HG03039 (cell line): ENCODE results near the gene AKAP13.

Experiments used
- ATAC-seq: cut with Tn5 transposase; IDR thresholded peaks from one replicate; pipeline ENCODE4 v1.9.1; 2021; ENCODE audit warnings: mild to moderate bottlenecking, moderate library complexity; ENCODE audit not compliant: unreplicated experiment

AKAP13 gene

DNA sequence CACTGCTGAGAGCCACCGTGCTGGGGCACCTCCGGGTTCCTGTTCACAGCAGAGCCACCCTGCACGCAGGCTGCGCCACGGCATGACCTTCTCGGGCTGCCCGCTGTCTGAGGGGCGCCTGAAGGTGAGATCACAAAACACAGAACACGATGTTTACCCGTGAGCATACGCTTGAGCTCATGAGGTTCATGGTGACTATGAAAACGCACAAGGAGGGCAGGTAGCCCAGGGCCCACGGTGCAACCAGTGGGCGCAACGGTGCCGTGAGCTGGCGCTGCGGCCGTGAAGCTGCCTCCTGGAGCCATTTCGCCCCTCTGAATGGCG lies 378.2 kb downstream of the AKAP13 start:
- no peak for ATAC-seq

DNA sequence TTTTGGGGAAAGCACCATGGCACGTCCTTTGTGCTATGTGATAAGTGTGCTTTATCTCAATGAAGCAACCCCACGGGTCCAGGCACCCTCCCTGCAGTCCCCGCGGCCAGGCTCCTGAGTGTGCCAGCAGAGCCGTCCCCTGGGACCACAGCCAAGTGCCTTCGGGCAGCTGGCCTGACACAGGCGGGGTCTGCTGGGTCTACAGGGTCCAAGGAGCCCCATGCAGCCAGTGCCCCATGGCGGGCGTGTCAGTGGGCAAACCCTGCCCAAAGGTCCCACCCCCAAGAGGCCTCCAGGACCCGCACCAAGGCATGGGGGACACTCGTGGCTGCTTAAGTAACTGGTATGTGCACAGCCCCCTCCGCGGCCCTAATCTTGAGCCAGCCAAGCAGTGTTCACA lies 379.0 kb downstream of the AKAP13 start:
- ATAC-seq = no peak

DNA sequence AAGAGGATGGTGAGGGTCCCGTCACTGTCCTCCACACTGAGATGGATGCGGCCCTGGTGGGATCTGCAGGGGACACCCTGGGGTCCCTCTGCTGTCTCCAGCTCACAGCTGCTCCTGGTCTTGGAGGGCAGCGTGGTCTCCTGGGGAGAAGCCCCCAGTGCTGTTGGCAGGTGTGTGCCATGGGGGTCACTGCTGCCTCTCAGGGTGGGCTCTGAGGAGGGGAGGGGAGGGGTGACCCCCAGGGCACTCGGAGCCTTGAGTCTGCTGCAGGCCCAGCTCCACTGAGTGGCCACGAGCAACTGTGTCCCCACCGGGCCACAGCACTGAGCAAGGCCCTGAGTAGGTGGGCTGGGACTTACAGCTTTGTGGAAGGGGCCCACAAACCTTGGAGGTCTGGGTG lies 379.6 kb downstream of the AKAP13 start:
- no peak for ATAC-seq

DNA sequence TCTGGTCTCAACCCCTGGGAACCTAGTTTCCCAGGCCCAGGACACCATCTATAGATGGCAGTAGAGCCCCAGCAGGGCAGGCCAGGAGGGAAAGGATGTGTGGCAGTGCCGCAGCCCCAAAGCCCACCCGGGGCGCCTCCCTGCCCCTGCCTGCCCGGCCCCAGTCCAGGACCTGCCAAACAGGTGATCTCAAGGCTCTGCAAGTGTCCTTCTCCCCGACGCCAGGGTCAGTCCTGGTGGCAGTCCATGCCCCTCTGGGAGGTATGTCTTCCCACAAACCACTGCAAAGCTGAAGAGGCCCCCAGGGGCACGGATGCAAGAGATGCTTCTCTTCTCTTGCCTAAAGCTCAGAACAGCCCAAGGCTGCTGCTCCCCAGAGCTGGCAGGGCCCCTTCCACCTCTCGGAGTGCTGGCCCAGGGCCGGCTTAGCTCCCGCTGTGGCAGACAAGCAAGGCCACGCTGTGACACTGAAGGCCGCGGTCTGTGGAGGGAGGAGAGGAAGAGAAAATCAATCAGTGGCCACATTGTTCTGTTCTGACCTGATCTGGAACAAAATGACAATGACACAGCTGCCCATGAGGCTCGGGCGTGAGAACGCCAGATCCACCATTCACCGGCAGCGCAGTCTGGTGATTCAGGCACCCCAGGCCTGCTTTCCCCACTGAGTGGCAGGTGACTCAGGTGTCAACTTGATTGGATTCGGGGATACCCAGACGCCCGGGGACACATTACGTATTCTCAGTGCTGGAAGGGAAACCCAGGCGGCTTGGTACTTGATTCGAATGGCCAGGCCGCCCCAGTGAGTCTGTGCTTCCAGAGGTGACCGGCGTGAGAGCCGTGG lies 380.3 kb downstream of the AKAP13 start:
- no peak for ATAC-seq

DNA sequence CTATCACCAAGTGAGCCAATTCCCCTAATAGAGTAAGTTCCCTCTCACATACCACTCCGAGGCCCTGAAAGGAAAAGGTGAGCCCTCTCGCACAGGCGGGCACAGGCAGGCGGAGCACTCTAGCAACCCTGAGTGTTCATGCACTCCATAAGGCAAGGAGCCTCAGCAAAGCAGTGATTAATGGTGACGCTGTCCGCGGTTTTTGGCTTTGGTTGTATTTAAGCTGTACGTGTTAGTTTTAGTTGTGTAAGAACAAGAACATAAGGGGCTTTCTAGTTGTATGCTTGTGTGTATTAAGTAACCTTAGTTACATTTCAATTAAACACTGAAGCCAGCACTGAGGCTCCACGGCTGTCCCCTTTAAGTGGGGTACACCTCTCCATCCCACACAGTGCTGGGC lies 381.2 kb downstream of the AKAP13 start:
- no peak for ATAC-seq

DNA sequence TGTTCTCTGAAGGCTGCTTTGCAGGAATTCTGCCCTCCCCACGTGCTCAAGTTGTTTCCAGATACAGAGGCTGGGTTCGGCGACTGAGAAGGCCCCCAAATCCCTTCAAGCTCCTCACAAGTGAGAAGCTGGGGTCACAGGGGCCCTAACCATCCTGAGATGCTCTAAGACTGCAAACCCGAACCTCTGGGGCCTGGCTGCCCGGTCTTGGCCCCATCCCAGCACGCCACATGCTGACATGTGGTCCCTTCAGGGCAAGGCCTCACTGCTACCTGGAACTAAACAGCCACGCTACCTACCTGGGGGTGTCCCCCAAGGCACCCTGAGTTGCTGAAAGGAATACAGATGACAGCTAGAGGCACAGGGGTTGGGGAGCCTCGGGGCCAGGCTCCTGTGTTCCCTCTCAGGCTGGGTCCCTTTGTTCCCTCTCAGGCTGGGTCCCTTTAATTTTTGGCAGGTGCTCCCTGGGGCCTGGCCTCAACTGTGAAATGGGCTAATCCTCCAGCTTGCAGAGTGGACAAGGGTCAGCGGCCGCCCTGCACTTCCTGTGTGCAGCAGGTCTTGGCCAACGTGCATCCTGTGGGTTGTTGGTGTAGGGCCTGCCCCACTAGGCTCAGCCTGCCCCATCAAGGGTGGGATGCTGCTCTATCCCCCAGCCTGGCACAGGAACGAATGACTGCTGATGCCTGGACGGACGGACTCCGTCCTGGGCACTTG lies 381.8 kb downstream of the AKAP13 start:
- ATAC-seq = no peak

DNA sequence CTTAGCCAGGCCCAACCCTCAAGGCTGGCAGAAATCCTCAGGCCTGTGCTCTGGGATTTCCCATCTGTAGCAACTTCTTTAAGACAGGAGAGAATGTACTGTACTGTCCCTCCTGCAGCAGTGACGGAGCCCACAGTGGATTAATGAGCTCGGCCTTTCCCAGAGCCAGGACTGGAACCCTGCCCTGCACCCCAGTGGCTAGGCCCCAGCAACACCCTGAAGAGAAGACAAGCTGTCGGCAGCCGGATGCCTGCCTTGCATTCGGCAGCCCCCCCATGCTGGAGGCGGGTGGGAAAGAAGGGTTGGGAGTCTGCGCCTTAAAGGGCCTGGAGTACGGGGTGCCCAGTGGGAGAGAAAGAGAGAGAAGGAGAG lies 382.3 kb downstream of the AKAP13 start:
- no peak for ATAC-seq

DNA sequence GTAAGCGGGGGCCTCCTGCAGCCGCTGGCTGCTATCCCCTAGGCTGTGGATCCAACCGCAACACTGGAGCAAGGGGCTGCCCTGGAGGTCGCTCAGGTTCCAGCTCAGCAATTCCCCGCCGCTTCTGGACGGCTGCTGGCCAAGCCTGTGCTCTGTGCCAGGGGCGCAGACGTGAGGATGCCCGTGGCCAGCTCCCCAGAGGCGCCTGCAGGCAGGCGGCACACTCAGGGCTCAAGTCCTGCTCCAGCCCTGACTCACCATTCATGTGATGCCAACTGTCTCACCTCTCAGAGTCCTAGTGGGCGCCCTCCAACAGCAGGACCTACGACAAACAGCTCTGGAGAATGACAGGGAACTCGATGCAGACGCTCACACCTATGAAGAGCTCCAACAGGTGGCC lies 382.8 kb downstream of the AKAP13 start:
- ATAC-seq = no peak

DNA sequence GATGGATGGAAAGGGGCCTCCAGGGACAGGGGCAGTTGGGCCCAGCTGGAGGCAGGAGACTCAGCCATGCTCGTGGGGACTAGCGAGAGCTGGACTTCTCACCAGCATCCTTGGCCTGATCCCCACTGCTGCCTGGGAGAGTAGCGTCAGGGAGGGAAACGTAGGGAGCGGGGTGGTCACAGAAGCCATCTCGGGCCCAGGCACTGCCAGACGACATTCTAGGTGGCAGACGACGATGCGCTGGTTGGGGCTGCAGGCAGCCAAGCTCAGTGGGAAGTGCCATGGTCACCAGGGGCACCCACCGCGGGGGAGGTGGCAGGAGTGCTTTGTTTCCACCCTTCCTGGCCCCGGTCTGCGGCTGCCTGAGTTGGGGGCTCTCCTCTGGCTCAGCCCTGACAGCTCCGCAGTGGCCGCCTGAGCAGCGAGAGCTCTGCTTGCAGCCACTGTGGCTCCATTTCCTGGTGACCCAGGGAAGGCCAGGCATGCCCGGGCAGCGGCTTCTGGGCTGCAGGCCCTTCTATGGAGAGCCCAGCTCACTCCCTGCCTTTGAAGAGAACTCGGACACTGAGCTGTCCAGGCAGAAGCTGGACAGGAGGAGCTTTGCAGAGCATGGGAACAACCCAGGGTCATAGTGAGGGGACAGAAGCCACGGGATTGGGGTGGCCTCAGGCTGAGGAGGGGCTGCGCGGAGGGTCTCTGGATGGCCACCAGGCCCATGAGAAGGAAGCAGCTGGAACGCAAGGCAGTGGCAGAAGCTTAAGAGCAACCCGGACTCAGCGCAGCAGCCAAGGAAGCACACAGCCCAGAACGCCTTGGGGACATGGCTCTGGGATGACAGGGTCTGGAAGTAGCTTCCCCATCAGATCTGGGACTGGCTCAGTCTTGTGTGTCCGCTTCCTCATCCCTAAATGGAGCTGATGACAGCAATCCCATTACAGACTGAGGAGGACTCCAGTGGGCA lies 383.6 kb downstream of the AKAP13 start:
- no peak for ATAC-seq

DNA sequence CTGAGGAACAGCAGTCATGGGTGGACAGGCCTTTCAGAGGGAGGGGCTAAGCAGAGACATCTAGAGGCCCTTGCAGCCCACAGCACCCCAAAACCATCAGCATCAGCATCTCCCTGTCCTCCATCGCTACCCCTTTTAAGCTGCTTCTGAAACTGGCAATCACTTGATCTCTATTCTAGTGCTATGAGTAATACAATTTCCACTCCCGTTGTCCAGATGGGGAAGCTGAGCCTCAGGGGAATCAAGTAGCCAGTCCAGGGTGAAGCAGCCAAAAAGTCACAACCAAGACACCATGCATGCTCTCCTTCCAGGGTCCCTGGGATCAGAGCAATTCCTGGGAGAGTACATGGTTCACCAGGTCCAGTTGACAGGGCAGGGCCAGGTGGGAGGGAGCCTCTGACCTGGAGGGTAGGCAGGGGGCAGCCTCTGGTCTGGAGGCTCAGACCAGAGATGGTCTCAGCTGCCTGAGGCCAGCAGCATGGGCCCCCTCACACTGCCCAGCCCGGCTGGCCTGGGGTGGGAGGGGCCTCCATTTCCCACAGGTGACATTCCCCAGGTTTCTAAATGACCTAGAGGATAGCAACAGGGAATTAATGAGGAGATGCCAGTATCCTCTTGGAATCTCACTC lies 384.4 kb downstream of the AKAP13 start:
- no peak for ATAC-seq

DNA sequence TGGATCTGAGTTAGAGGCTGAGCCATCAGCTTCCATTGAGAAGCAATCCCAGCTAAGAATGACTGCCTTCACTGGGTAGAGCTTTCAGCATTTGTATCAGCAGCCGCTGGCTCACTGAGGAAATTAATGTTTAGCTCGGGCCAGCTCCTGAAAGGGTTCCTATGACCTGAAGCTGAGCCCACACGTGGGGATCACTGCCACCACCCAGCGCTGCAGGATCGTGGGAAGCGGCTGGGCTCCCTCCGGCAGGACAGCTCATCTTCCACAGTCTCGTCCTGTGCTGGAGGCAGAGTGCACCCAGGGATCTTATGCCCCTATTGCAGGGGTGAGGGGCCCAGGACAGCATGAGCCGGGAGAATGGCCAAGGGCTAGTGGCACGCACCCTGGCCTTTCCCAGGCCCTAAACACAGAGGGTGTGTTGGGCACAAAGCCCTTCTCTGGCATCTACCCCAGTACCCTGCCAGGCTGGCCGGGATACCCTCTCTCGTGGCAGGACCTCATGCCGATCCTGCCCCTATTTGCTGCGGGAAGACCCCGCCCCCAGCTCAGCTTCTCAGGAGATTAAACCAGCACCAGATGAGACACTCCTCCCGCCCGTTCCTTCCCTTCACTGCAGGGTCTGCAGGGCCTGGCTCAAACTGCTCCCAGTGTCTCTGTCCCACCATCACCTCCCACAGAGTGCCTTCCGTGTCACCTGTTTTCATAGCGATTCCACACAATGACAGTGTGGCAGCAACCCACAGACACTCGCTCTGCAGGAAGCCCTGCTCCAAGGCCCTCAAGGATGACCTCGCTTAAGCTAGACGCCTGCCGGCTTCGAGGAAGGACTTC lies 385.8 kb downstream of the AKAP13 start:
- ATAC-seq = no peak

DNA sequence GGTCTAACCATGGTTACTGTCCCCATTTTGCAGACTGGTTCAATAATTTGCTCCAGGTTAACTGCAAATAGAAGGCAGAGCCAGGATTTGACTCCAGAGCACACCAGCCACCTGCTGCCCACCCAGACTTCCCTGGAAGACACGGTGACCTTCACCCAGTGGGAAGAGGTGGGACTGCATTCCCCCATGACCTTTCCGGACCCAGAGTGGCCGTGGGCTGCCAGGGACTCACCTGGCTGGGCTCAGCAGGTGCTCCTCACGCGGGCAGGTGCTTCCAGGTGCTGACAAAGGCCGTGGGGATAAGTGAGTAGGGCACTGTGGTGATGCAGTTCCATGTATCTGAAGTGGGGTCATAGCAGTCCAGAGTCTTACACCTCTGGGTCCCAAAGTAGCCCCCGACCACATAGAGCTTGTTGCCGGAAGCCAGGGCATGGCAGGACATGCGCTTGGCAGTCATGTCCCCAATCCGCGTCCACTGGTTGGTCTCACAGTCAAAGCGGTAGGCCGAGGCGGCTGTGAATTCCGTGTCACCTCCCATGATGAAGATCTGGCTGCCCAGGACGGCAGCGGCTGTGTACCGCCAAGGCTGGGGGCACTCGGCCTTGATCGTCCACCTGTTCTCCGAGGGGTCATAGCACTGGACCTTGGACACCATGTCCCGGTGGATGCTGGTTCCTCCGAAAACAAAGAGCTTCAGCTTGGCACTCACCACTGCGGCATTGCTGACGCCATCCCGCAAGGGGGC lies 387.6 kb downstream of the AKAP13 start:
- ATAC-seq = no peak

DNA sequence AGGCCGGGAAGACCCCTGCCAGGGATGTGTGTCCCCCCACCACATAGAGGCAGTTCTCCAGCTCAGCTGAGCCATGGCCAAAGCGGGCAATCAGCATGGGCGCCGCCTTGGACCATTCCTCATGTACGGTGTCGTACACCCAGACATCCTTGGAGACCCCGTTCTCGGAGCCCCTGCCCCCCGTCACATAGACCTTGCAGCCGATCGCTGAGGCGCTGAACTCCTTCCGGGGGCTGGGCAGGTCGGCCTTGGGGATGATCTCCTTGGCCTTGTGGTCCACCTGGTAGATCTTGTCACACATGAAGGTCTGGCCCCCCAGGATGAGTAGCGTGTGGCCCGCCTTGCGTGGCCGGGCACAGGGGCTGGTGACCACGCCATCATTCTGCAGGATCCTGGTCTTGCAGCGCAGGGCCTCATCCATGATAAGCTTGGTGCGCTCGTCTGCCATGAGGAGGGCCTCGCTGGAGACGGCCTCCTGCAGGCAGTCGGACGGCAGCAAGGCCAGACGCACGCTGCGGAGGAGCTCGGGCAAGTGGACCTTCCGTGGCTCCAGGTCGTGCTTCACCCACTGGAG lies 388.3 kb downstream of the AKAP13 start:
- ATAC-seq = no peak

DNA sequence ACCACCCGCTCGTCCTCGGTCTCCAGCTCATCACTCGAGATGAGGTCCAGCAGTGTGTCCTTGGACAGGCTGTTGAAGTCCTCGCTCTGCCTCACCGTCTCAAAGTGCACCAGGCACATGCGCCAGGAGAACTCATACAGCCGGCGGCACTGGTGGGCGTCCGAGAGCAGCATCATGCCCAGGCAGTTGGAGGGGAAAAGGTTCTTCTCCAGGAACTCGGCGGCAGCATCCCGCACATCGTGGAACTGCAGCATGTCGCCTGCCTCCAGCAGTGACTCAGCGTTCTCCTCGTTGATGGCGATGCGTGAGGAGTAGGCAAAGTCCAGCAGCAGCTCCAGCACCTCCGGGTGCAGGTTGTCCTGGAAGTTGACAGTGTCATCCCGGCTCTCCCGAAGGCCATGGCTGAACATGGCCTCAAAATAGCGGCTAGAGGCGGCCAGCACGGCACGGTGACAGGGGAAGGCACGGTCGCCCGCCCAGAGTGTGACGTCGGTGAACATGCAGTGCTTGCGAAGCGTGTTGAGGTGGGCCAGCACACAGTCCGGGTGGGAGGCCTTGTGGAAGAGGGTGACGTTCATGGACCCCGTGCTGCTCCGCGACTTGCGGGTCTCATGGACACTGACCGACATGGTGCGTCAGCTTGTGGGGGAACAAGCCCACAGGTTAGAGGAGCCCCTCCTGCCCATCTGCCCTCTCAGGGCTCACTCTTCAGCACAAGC lies 388.9 kb downstream of the AKAP13 start:
- no peak for ATAC-seq

DNA sequence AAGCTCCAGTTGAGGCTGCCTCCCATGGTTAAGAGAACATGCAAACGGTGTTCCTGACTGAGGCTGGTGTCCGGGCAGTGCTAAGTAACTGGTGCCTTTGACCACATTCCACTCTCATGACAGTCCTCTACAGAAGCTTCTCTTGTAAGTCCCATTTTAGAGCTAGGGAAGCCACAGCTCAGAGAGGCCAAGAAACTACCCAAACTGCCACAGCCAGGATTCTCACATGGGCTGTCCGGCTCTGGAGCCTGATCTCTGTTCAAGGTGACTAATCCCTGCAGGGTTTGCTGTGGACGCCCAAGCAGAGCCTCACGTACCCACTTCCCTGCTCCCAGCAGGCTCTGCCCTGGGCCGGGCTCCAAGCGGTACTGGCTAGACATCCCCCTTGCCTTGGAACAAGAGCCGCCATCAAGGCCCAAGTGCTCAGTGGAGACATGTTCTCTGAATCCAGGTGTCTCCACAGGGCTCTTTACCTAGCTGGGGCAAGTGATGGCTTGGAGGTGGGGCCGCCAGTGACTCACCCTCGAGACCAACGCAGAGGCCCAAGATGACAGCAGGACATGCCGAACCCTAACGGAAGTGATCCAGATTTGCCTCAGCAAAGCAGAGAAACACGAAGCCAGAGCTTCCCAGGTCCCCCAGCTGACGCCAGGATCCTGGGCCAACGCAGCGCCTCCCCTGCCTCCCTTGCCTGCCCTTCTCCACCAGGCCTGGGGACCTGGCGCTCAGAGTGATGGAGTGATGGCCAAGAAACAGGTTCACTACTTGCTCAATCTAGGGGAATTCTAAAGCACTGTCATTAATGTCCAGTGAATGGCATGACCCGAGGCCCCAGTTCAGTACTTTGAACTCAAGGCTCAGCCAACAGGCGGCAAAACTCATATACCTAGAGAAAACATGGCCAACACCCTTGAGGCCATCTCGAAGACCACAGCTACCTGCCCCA lies 390.0 kb downstream of the AKAP13 start:
- no peak for ATAC-seq

DNA sequence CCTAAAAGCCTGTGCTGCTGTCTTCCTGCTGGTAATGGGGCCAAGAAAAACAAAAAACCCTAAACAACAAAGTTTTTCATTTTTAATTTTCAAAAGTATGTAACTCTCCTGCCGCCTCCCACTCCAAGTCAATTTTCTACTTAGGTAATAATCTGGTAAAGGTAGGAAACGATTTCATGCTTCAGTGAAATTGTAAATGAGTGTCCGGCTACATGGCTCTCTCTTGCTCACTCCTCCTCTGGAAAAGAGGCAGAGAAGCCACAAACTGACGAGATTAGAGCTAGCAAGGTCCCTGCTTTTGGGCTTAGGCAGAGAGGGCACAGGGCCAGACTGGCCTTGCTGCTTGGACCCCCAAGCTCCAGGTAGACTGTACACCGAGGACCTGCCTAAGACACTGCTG lies 390.9 kb downstream of the AKAP13 start:
- no peak for ATAC-seq

DNA sequence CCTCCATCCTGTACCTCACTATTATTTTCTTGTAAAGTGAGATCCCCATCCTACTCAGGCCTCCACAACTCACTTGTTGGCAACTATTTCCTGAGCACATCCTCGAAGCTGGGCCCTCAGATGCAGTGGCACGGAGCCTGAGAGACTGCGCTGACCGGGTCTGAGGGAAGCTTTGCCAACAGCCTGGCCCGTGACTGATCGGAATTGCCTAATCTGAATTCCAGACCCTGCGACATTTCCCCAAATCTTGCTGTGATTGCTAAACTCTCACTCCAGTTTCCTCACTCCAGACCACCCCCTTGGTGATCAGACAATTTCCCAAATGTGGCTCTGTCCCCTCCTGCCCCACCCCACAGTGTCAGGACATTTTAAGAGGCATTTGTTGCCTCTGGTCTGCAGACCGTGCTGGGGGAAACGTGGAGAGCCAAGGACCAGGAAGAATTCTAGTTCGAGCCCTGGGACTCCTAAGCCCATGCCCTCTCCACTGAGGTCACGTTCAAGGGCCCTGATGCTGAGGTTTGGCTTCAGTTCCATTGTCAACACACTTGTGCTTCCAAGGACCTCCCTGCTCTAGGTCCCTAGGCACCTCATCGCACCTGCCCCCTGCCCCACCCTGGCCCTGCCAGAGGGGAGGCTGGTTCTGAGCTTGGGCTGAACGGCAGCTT lies 391.5 kb downstream of the AKAP13 start:
- ATAC-seq = no peak
